NB4 (cell line): ENCODE results near the gene RNF14.

ENCODE experiments used
- MYC ChIP-seq: IDR thresholded peaks from 2 replicates; pipeline ENCODE4 v1.6.1; 2011; ENCODE audit warnings: low read depth, low read length
- POLR2A ChIP-seq: IDR thresholded peaks from 2 replicates; pipeline ENCODE4 v1.6.1; 2011; ENCODE audit warnings: mild to moderate bottlenecking; ENCODE audit not compliant: insufficient read length; ENCODE audit errors: extremely low read depth
- TF ChIP-seq, protein P1 (sequence below): IDR thresholded peaks from one replicate; pipeline ENCODE4 v1.5.1; 2012; ENCODE audit warnings: low read depth, low read length

- TF ChIP-seq, protein P1, sequence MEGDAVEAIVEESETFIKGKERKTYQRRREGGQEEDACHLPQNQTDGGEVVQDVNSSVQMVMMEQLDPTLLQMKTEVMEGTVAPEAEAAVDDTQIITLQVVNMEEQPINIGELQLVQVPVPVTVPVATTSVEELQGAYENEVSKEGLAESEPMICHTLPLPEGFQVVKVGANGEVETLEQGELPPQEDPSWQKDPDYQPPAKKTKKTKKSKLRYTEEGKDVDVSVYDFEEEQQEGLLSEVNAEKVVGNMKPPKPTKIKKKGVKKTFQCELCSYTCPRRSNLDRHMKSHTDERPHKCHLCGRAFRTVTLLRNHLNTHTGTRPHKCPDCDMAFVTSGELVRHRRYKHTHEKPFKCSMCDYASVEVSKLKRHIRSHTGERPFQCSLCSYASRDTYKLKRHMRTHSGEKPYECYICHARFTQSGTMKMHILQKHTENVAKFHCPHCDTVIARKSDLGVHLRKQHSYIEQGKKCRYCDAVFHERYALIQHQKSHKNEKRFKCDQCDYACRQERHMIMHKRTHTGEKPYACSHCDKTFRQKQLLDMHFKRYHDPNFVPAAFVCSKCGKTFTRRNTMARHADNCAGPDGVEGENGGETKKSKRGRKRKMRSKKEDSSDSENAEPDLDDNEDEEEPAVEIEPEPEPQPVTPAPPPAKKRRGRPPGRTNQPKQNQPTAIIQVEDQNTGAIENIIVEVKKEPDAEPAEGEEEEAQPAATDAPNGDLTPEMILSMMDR, result no peak
- TF ChIP-seq POLR2A (no peak), MYC (no peak)
Observed at GRCh38 chr5:141933151-141933550, 35.8 kb upstream of the RNF14 start.
